Measurements from ENCODE around the gene NFKB1.
"Not testable (repeated sequence)": the region's sequence is repeated elsewhere in the genome, so short reads cannot be mapped to it uniquely, and the experiment has no call there.

Gene NFKB1

DNA sequence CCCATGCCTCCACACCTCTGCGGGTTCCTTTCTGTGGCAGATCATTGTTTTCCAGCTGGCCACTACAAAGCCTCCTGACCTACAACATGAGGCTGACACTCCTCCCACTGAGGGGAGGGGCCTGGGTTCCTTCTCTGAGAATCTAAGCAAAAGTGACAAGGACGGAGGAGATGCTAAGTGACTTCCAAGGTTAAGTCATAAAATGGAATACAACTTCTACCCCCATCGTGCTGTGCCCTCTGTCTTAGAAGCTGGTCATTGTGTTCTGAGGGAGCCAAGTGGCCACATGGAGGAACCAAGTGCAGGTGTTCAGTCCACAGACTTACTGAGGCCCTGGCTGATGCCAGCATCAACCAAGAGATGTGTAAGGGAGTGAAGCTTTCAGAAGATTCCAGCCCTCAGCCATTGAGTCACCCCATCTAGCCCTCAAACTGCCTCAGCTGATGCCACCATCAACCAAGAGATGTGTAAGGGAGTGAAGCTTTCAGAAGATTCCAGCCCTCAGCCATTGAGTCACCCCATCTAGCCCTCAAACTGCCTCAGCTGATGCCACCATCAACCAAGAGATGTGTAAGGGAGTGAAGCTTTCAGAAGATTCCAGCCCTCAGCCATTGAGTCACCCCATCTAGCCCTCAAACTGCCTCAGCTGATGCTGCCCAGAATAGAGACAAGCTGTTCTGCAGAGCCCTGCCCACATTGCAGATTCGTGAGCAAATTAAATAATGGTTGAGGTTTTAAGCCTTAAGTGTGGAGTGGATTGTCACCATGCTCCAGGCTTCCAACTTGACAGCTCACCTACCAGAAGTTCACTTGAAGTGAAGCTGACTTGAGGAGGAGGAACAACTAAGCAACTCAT is 118.8 kb downstream of the NFKB1 start:
- not testable (repeated sequence) for H3K4me3 ChIP-seq (ENCODE audit: low read depth, low read length)

DNA sequence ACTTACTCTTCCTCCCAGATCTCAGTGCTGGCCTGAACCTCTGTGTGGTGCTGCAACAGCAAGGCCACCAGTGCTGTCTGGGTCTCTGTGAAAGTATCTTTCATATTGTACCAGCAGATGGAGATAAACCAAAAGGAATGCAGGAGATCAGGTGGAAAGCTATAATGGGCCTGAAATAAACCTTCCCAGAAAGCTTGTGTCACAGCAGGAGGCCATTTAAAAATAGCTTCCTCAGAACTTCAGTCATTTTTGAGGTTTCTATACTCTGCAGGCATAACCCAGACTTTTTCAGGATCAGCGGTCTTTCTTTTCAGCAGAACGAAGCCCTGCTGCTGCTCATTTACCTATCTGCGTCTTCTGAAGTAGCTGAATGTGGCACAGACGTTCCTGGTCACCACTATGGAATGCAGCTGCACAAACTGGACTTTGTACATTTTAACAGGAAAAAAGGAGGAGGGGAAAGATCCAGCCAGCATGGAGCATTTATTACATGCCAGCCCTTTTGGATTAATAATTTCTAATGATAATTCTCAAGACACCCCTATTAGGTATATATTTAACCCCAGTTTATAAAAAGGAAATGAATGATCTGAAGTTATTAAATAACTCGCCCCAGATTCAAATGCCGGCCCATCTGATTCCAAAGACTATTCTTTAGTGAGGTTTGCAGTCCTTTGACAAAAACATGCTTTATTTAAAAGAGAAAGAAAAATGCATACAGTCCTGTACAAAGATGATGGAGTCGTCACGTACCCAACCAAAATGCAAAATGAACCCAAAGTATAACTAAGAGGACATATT is 119.7 kb downstream of the NFKB1 start:
- H3K4me3 ChIP-seq (ENCODE audit: low read depth, low read length) = no peak overlapping the region

DNA sequence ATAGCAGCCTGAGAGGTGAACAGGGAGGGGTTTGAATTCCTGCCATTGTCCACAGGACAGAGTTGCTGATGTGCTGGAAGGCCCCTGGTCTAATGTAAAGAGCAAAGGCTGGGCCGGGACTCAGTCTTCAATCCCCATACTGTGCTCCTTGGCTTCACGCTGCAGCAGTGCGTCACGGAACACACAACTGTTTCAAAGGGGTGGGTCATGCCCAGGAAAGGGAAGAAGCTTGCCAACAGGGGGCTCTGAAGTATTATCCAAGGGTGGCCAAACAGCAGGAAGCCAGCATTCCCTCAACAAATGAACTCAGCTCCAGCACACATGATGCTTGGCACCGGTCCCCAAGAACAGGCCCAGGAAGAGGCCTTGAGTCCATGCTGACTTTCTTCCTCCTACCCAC is 122.5 kb downstream of the NFKB1 start:
- no peak overlapping the region for H3K4me3 ChIP-seq (ENCODE audit: low read depth, low read length)

DNA sequence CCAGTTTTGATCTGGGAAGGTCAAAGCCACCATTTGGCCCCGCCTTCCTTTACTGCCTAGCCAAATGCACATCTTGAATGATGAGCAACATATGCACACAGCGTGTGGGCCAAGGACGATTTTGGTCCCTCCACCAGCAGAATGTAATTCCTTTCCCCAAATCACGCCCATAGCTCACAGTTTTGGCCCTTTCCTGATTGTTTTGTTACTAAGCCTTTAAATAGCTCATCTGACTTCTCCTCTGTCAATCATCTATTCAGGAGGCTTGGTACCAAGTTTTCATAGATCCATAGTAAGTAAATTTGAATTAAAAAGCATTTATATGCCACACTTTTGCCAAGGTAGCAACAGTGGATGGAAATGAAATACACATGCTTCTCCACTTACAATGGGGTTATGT is 123.3 kb downstream of the NFKB1 start:
- no peak overlapping the region for H3K4me3 ChIP-seq (ENCODE audit: low read depth, low read length)

DNA sequence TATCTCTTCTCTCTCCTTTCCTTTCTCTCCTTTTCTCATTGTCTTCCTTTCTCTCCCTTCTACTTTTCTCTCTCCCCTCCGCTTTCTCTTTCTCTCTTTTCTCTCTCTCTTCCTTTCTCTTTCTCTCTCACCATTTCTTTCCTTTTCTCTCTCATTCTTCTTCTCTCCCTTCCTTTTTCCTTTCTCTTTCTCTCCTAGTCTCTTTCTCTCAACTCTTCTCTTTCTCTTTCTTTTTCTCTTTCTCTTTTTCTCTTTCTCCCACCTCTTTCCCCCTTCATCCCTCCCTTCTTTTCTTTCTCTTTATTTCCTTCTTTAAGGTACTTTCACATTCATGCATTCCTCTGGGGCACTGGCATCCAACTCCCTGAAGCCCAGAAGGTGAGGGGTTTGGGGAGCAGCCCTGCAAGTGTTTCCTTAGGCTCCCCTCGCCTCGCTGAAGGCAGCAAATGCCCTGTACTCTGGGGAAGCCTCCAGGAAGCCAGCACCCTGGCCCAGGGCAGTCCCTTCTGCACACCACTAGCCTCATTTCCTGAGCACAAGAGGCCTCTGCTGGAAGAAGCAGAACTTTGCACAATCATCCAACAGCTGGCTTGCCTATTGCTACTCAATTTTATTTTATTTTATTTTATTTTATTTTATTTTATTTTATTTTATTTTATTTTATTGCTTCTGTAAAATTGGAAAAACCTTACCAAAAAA is 124.2 kb downstream of the NFKB1 start:
- H3K4me3 ChIP-seq (ENCODE audit: low read depth, low read length) = no peak overlapping the region

DNA sequence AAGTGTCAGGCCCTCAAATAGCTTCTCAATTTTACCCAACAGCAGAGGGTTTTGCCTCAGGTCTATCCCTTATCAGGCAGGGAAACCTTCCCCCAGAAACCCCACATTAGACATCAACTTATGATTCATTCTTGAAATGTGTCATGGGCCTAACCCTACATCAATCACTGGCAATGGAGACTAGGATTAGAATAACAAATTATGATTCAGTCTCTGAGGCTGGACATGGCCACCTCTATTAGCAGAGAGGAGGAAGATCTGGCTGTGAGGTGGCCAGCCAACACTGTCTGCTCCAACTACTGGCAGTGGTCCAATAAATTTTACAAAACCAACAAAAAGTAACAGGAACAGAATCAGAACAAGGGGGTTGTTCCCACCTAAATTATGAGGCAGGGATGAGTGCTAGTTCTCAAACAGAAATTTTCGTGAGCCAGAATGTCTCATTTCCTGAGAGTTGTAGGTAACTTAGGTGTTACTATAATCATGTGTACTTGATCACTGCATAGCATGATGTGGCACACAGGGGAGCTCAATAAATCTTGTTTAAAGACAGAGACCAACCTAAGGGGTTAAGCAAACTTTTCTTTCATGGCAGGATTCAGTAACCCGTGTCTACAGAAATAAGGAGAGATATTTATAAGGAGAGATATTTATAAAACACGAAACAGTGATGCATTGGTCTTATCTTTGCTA is 126.8 kb downstream of the NFKB1 start:
- no peak overlapping the region for H3K4me3 ChIP-seq (ENCODE audit: low read depth, low read length)

DNA sequence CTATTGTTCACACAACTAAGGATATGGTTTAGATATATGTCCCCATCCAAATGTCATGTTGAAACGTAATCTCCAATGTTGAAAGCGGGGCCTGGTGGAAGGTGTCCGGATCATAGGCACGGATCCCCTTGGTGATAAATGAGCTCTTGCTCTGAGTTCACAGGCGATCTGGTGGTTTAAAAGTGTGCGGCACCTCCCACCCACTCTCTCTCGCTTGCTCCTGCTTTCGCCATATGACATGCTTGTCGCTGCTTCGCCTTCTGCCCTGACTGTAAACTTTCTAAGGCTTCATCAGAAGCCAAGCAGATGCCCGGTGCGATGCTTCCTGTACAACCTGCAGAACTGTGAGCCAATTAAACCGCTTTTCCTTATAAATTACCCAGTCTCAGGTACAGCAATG is 128.5 kb downstream of the NFKB1 start:
- H3K4me3 ChIP-seq (ENCODE audit: low read depth, low read length) = no peak overlapping the region

DNA sequence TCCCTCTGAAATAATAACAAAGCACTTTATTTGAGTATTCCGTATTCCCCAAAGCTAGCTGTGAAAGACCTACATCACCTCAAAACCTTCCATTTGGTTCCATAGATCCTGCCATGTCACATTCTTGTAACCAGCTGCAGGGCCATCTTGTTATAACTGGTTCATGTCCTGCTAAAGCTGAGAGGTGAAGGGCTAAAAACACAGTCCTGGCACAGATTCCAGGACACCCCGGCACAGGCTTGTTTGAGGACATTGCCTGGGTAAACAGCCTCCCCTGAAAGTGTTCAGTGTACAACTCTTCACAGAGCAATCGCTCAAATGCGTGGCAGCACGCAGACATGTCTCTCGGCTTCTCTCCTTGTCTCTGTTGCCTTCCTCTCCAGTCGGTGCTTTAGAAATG is 130.5 kb downstream of the NFKB1 start:
- no peak overlapping the region for H3K4me3 ChIP-seq (ENCODE audit: low read depth, low read length)

DNA sequence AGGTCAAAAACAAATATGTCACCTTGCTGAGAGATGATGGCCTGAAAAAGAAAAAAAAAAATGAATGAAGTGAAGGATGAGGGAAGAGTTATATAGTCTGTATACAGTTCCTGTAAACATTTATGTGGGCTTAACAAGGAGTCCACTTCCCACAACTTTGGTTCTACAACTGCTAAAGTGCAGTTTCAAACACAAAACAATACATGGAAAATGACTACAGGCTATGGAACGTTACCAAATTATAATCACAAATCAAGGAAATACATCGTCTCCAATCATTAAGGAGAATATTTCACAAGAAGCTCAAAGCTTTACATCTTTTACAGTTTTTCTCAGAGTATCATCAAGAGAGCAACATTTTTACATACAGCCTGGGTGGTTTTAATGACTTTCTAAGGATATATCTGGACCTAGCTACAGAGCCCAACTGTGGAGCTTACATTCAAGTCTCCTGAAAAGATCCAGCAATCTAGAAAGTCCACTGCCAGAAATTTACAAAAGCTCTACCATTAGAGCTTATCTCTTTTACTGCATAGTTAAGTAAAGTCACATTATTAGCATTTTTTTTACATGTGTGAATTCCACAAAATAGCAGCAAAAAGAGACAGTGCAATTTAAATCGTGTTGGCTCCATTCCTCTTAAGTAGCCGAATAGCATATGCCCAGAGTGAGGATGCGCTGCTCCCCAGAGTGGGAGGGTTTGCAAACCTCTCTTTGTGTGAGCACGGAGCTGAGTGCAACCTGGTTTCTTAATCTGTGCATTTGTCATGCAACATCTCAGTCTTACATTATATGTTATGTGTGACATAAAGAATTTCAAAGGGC is 131.3 kb downstream of the NFKB1 start:
- H3K4me3 ChIP-seq (ENCODE audit: low read depth, low read length) = no peak overlapping the region

DNA sequence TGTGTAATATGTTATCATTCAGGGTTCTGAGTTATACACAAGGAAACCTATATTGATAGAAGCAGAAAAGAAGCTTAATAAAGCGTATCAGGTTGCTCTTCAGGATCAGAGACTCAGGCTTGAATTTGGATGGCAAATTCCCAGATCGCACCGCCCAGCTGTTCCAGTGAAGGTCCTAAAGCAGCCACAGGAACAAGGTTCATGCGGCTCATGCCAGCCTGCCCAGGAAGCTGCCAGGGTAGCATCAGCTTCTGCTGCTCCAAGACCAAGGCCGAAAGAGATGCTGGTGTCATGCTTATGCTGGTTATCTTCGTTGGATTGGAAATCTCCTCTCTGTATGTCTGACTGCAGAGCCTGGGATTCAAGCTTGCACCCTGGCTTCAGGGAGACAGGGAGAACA is 131.9 kb downstream of the NFKB1 start:
- H3K4me3 ChIP-seq (ENCODE audit: low read depth, low read length) = no peak overlapping the region

DNA sequence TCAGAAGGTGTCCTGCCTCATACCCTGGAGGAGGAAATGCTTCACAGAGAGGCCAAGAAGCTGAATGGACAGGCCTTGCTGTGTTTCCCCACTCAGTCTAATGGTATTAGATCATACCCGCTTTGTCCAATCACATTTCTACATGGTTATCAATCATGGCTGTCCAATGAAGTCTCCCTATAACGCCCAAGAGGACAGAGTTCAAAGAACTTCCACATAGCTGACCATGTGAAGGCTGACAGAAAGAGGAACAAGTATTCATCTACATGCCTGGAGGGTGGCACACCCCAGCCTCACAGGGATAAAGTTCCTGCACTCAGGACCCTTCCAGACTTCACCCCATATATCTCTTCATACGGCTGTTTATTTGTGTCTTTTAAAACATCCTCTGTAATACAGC is 136.2 kb downstream of the NFKB1 start:
- H3K4me3 ChIP-seq (ENCODE audit: low read depth, low read length) = no peak overlapping the region

DNA sequence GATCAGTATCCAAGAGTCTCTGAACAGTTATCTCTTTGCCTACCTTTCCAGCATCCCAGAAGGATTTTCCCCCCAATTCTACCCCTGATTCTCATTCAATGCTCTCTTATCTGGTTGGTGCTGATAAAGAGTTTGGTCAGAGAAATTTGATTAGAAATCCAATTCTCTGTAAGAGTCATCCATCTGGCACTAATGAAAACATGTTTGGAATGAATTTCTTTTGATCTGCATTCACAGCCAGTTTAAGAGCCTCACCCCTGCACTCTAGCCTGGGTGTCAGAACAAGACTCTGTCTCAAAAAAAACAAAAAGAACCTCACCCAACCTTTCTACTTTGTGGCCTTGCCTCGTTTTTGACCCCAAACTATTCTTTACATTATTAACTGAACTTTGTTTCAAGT is 137.5 kb downstream of the NFKB1 start:
- no peak overlapping the region for H3K4me3 ChIP-seq (ENCODE audit: low read depth, low read length)

DNA sequence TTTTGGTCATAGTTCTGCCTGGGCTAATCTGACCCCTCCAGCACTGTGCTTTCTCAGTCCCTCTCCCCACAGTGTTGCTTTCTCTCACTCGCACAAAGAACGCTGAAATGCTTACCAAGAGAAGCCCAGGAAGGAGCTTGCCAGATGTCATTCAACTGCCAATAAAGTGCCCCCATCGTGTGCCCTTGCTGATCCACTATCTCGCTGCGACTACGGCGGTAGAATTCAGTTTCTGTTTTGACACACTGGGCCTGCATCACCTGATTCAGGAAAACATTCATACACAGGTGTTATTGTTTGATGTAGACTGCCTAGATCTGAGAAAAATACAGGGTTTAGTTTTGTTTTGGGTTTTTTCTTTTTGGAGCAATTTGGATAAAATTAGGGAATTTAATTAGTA is 138.4 kb downstream of the NFKB1 start:
- H3K4me3 ChIP-seq (ENCODE audit: low read depth, low read length) = no peak overlapping the region

DNA sequence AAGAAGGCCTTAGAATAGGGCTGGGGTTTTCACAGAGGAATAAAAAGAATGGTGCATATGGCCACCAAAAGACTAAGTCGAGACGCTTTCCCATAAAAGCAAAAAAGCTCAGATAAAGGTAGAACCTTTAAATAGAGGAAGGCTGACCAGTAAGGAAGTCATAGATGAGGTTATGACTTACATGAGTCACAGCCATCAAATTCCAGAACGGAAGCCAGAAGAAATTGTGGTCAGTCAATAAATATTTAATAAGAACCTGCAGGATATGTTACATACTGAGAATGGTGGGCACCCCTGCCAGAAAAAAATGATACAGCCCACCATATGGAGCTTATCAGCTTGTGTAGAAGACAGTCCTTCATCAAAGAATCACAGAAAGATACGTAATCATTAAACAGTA is 139.5 kb downstream of the NFKB1 start:
- H3K4me3 ChIP-seq (ENCODE audit: low read depth, low read length) = no peak overlapping the region

DNA sequence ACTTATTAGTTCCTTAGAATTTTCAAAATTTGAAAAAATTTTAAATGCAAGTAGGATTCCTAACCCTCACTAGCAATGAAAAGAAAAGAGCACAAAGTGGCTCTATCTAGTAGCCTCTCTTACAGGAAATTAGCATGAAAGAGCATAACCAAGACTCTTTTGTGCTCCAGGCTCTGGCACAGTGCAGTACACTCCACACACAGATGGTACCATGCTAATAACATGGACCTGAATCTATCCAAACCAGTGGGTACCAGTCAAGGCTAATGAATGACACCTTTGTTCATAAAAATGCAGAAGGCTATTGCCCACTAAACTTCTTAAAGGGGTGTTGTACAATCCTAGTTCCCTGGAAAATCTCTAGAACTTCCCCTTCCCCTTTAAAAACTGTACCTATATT is 140.6 kb downstream of the NFKB1 start:
- H3K4me3 ChIP-seq (ENCODE audit: low read depth, low read length) = no peak overlapping the region

DNA sequence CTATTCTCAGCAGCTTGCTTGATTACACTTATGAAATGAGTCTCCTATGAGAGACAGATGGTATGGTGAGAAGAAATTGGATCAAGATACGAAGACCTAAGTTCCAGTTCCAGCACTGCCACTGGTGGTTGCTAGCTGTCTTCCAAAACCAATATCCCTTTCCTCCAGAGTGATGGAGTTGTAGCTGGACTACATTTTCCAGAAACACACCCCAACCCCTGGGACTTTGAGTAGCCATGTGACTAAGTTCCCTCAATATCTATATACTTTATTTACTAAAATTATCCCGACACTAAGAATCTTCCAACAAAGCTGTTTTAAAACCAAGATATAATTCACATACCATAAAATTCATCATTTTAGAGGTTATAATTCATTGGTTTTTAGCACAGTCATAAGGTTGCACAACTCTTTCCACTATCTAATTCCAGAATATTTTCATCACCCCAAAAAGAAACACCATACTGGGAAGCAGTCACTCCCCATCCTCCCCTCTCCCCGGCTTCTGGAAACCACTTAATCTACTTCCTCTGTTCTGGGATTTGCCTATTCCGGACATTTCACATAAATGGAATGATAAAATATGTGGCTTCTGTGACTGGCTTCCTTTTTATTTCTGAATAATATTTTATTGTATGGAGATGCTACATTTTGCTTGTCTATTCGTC is 141.6 kb downstream of the NFKB1 start:
- H3K4me3 ChIP-seq (ENCODE audit: low read depth, low read length) = no peak overlapping the region

DNA sequence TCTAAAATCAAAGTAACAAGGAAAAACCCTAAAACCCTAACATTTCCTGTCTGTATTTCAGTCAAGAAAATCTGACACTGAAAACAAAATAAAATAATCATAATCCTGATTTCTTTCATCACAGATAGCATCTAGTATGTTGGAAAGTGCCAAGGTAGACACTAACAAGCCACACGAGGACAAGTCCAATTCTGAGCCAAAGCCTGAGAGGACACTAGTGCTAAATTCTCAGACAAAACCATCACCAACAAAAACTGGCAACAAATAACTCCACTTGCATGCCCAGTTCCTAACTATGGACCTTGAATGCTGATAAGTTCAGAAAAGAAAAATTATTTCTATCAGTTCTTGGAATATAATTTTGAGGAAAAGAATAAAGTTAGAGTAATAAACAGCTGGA is 146.0 kb downstream of the NFKB1 start:
- H3K4me3 ChIP-seq (ENCODE audit: low read depth, low read length) = no peak overlapping the region

DNA sequence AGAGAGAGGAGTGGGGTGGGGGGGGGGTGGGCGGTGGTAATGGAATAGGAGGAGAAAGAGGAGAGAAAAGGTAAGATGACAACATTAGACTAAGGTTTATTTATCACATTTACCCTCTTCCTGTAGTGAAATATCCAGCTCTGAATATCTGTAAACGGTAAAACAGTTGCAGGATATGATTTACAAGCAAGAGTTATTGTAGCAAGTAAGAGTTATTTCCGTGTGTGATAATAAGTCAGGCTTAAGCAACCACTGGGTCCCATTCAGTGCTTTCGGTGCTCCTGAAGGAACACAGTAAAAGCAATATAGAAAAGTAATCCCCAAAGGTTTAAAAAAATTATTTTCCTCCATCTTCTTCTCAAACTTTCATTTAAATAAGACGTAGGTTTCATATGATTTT is 156.0 kb downstream of the NFKB1 start:
- H3K4me3 ChIP-seq (ENCODE audit: low read depth, low read length) = no peak overlapping the region

DNA sequence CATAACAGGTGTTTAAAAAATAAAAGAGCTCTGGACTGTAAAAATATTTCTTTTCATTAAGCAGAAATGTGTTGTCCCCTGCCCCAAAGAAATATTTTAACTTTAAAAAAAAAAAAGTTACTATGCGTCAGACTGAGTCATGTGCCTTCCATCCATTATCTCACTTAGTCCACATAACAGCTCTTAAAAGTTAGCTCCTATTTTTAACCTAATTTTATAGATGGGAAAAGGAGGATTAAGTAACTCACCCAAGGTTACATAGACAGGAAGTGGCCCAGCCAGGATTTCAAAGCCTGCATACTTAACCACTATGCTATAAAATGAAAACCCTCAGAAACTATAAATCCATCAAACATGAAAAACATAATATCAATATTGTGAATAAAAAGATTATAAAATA is 161.9 kb downstream of the NFKB1 start:
- H3K4me3 ChIP-seq (ENCODE audit: low read depth, low read length) = no peak overlapping the region

DNA sequence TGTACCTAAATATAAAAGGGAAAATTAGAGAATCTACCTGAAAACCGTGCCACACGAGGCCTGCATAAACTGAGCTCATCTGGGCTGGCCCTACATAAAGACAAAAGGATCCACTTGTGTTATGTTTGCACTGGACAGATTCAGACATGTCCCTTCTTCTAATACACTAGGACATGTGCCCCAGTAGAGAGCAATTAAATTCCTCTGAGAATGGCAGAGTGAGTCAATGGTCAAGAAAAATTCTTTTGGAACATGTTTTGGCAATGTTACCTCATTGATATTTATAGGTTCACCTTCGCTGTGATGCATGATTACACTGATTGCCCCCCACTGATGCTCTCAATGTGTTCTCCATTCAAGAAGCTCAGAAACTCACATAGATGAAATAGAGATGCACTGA is 164.4 kb downstream of the NFKB1 start:
- H3K4me3 ChIP-seq (ENCODE audit: low read depth, low read length) = no peak overlapping the region
